Nephron (organoid): ENCODE measurements around the gene TLR1.

Experiments
- H3K27ac Mint-ChIP-seq, 3 experiments: 2 replicates each; pipeline ENCODE4 v1.8.0; 2020; ENCODE audit warnings: mixed read lengths in 3 of 3, mild to moderate bottlenecking in 2 of 3, moderate library complexity in 1 of 3
- H3K27me3 Mint-ChIP-seq: 2 replicates; pipeline ENCODE4 v1.8.0; 2021; ENCODE audit warnings: low read depth, mild to moderate bottlenecking, moderate library complexity, mixed read lengths
- H3K36me3 Mint-ChIP-seq: 2 replicates; pipeline ENCODE4 v1.8.0; 2020; ENCODE audit warnings: low read depth, mixed read lengths
- H3K4me1 Mint-ChIP-seq: 2 replicates; pipeline ENCODE4 v1.8.0; 2020; ENCODE audit warnings: mixed read lengths
- H3K4me3 Mint-ChIP-seq, 3 experiments: 2 replicates each; pipeline ENCODE4 v1.8.0; 2020; ENCODE audit warnings: mild to moderate bottlenecking in 3 of 3, mixed read lengths in 3 of 3, moderate library complexity in 2 of 3
- H3K9me3 Mint-ChIP-seq: 2 replicates; pipeline ENCODE4 v1.8.0; 2020; ENCODE audit warnings: mixed read lengths
- CTCF ChIP-seq, 3 experiments: fragments of 200-600 bp; sonication (generic); IDR thresholded peaks; one replicate each; pipeline ENCODE4 v1.5.0; 2021; ENCODE audit warnings: antibody characterized with exemption in 3 of 3; ENCODE audit not compliant: unreplicated experiment in 3 of 3

TLR1 gene

DNA sequence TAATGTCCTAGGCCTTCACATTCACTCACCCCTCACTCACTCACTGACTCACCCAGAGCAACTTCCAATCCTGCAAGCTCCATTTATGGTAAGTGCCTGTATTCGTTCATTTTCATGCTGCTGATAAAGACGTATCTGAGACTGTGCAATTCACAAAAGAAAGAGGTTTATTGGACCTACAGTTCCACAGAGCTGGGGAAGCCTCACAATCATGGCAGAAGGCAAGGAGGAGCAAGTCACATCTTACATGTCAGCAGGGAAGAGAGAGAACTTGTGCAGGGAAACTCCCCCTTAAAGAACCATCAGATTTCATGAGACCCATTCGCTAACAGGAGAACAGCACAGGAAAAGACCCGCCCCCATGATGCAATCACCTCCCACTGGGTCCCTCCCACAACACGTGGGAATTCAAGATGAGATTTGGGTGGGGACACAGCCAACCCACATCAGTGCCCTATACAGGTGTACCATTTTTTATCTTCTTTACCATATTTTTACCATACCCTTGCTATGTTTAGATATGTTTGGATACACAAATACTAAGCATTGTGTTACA lies 18.2 kb upstream of the TLR1 start:
- H3K4me1 Mint-ChIP-seq, result no peaks in the 10 kb centered on the region
- H3K27me3 Mint-ChIP-seq, result no peaks in the 10 kb centered on the region
- H3K4me3 Mint-ChIP-seq, result no peak overlapping the region
- H3K27ac Mint-ChIP-seq, result no peak overlapping the region
- peaks cover 9% of the 10 kb centered on the region for H3K9me3 Mint-ChIP-seq
- no peak for TF ChIP-seq CTCF (IDR thresholded peaks at IDR 0.05; ENCODE audit: unreplicated experiment in 3 of 3)
- no peaks in the 10 kb centered on the region for H3K36me3 Mint-ChIP-seq

DNA sequence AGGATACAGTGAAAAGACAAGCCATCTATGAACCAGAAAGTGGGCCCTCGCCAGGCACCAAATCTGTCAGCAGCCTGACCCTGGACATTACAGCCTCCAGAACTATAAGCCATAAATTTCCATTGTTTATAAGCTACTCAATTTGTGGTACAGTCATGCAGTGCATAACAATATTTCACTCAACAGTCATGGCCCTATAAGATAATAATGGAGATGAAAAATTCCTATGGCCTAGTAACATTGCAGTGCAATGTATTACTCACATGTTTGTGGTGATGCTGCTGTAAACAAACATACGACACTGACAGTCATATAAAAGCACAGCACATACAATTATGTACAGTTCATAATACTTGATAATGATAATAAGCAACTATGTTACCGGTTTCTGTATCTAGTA lies 17.1 kb upstream of the TLR1 start:
- Mint-ChIP-seq H3K27me3 (no peaks in the 10 kb centered on the region), H3K36me3 (no peaks in the 10 kb centered on the region), H3K27ac (no peak overlapping the region), H3K4me1 (no peaks in the 10 kb centered on the region), H3K4me3 (no peak overlapping the region), H3K9me3 (peaks cover 9% of the 10 kb centered on the region)
- TF ChIP-seq CTCF (IDR thresholded peaks at IDR 0.05; ENCODE audit: unreplicated experiment in 3 of 3), result no peak

GRCh38 chr4:38820329-38821061 lies 15.9 kb upstream of the TLR1 start:
- Mint-ChIP-seq H3K27ac (no peak overlapping the region), H3K27me3 (no peaks in the 10 kb centered on the region)

DNA sequence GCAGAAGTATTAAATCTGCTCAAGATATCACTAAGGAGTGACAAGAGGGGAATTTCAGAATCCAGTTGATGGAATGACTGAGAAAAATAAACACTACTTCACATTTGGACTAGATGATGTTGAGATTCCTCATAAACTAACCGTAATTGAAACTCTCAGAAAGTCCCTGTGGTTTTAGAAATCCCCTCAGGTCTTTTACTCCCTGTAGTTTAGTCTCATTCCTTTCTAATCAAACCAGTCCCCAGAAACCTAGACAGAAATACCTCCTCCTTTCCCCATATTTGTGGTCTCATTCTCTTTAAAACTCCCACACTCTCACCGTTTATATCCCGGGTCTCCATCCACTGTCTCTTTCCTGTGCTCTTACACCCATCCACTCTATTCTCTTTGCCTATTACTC lies 15.0 kb upstream of the TLR1 start:
- no peak for TF ChIP-seq CTCF (IDR thresholded peaks at IDR 0.05; ENCODE audit: unreplicated experiment in 3 of 3)
- H3K27ac Mint-ChIP-seq, result no peak overlapping the region

More at GRCh38 chr4:38820329-38821061, 15.9 kb upstream of the TLR1 start:
- TF ChIP-seq CTCF (IDR thresholded peaks at IDR 0.05; ENCODE audit: unreplicated experiment in 3 of 3), result no peak
- Mint-ChIP-seq H3K9me3 (peaks cover 9% of the 10 kb centered on the region), H3K4me3 (no peak overlapping the region), H3K36me3 (no peaks in the 10 kb centered on the region), H3K4me1 (no peaks in the 10 kb centered on the region)

GRCh38 chr4:38818441-38818976 lies 13.9 kb upstream of the TLR1 start:
- TF ChIP-seq CTCF (IDR thresholded peaks at IDR 0.05; ENCODE audit: unreplicated experiment in 3 of 3), result no peak
- no peaks in the 10 kb centered on the region for H3K4me1 Mint-ChIP-seq
- no peaks in the 10 kb centered on the region for H3K36me3 Mint-ChIP-seq
- H3K27me3 Mint-ChIP-seq, result no peaks in the 10 kb centered on the region
- H3K4me3 Mint-ChIP-seq, result no peak overlapping the region
- peaks cover 9% of the 10 kb centered on the region for H3K9me3 Mint-ChIP-seq
- no peak overlapping the region for H3K27ac Mint-ChIP-seq

More for the DNA sequence above, 15.0 kb upstream of the TLR1 start:
- Mint-ChIP-seq H3K9me3 (peaks cover 9% of the 10 kb centered on the region), H3K36me3 (no peaks in the 10 kb centered on the region), H3K4me1 (no peaks in the 10 kb centered on the region), H3K27me3 (no peaks in the 10 kb centered on the region), H3K4me3 (no peak overlapping the region)
